Ishikawa (cell line): Measurements from ENCODE around the gene HTR4.

Source experiments
- CEBPB ChIP-seq: IDR thresholded peaks from 2 replicates; pipeline ENCODE4 v1.6.1; 2012
- EGR1 ChIP-seq: IDR thresholded peaks from 2 replicates; pipeline ENCODE4 v1.6.1; 2012
- EP300 ChIP-seq: IDR thresholded peaks from 2 replicates; pipeline ENCODE4 v1.6.1; 2012; ENCODE audit warnings: borderline replicate concordance
- FOXM1 ChIP-seq: IDR thresholded peaks from 2 replicates; pipeline ENCODE4 v1.6.1; 2012; ENCODE audit warnings: low read depth, borderline replicate concordance
- MAX ChIP-seq: IDR thresholded peaks from 2 replicates; pipeline ENCODE4 v1.6.1; 2012
- NFIC ChIP-seq: IDR thresholded peaks from 2 replicates; pipeline ENCODE4 v1.6.1; 2012
- RAD21 ChIP-seq: IDR thresholded peaks from 2 replicates; pipeline ENCODE4 v1.6.1; 2012; ENCODE audit warnings: low read depth
- REST ChIP-seq: IDR thresholded peaks from 2 replicates; pipeline ENCODE4 v1.6.1; 2012; ENCODE audit warnings: low read depth, mild to moderate bottlenecking
- TAF1 ChIP-seq: IDR thresholded peaks from 2 replicates; pipeline ENCODE4 v1.6.1; 2012; ENCODE audit warnings: low read depth, mild to moderate bottlenecking
- TCF12 ChIP-seq: IDR thresholded peaks from 2 replicates; pipeline ENCODE4 v1.6.1; 2012; ENCODE audit warnings: low read depth
- TEAD4 ChIP-seq: IDR thresholded peaks from 2 replicates; pipeline ENCODE4 v1.6.1; 2012
- YY1 ChIP-seq: IDR thresholded peaks from 2 replicates; pipeline ENCODE4 v1.6.1; 2012; ENCODE audit warnings: low read depth

GRCh38 chr5:148640471-148640870 lies 13.9 kb downstream of the HTR4 start:
- no peak for TF ChIP-seq EGR1
- TF ChIP-seq NFIC = no peak
- no peak for TF ChIP-seq MAX
- TF ChIP-seq FOXM1 = no peak
- no peak for TF ChIP-seq TEAD4
- no peak for TF ChIP-seq EP300
- TF ChIP-seq TCF12 = no peak
- TF ChIP-seq REST = no peak
- TF ChIP-seq YY1 = no peak
- no peak for TF ChIP-seq RAD21
- TF ChIP-seq CEBPB = no peak
- no peak for TF ChIP-seq TAF1
